H1 (cell line): ENCODE data around the gene ID2. TPM values are rescaled to one million over a fixed set of nuclear protein-coding genes. Genes with fewer than 3 reads are reported as not detected.
A peak's percentile ranks its signal among the peaks of the same experiment; 100 is the strongest.

Experiments used
- CTCF ChIA-PET: fragments of 300-600 bp; sonication (Branson Sonifier 250); formaldehyde crosslinking; loops from one replicate; lab custom pipeline; 2021; ENCODE audit not compliant: partially characterized antibody; lab: Charles Lee
- POLR2A ChIA-PET: fragments of 300-600 bp; sonication (Branson Sonifier 250); formaldehyde crosslinking; loops from one replicate; lab custom pipeline; 2021; ENCODE audit warnings: inconsistent platforms; ENCODE audit not compliant: partially characterized antibody; lab: Charles Lee
- DNase-seq, 2 experiments: peaks; one replicate each; pipeline versions ENCODE4 v3.0.0 to v3.0.0-alpha.2; 2010 to 2022; ENCODE audit warnings: low spot score in 2 of 2, low read depth in 1 of 2, mixed read lengths in 1 of 2
- FAIRE-seq: peaks from 2 replicates; lab custom pipeline; 2011; peaks lifted over from hg19 to GRCh38; lab: Jason Lieb, UNC
- H2AFZ ChIP-seq: 2 replicates; pipeline ENCODE4 v1.8.1; 2012; ENCODE audit warnings: low read length, inconsistent platforms
- H2AK5ac ChIP-seq: 2 replicates; pipeline ENCODE4 v1.6.1; 2013; ENCODE audit warnings: low read depth, low read length
- H2BK120ac ChIP-seq: replicated peaks from 2 replicates; pipeline ENCODE3; 2013; ENCODE audit warnings: low read depth, low read length, inconsistent platforms
- H2BK12ac ChIP-seq: 2 replicates; pipeline ENCODE4 v1.6.1; 2013; ENCODE audit warnings: low read depth, low read length
- H2BK15ac ChIP-seq: 2 replicates; pipeline ENCODE4 v1.6.1; 2013; ENCODE audit warnings: low read length
- H2BK20ac ChIP-seq: 2 replicates; pipeline ENCODE4 v1.6.1; 2013; ENCODE audit warnings: low read length
- H2BK5ac ChIP-seq: 2 replicates; pipeline ENCODE4 v1.6.1; 2013; ENCODE audit warnings: low read depth, low read length
- H3K14ac ChIP-seq: 2 replicates; pipeline ENCODE4 v1.6.1; 2013; ENCODE audit warnings: inconsistent platforms; ENCODE audit not compliant: insufficient read length
- H3K18ac ChIP-seq: 2 replicates; pipeline ENCODE4 v1.6.1; 2013; ENCODE audit warnings: low read length; ENCODE audit errors: extremely low read depth
- H3K23ac ChIP-seq: 2 replicates; pipeline ENCODE4 v1.6.1; 2013; ENCODE audit warnings: inconsistent platforms; ENCODE audit not compliant: insufficient read length
- H3K23me2 ChIP-seq: 2 replicates; pipeline ENCODE4 v1.6.1; 2013; ENCODE audit warnings: low read depth, low read length
- H3K27ac ChIP-seq: 2 replicates; pipeline ENCODE4 v1.6.1; 2011; ENCODE audit warnings: low read depth, low read length, inconsistent platforms
- H3K27me3 ChIP-seq, 4 experiments: replicated peaks in 1 of 4; 1 replicate in 1 of 4; 2 replicates in 3 of 4; pipeline versions ENCODE4 v1.6.1 to v1.8.1; 2011 to 2013; ENCODE audit warnings: low read length in 3 of 4, mild to moderate bottlenecking in 3 of 4, inconsistent platforms in 2 of 4, mixed read lengths in 2 of 4, moderate library complexity in 1 of 4; ENCODE audit not compliant: control insufficient read depth in 3 of 4, insufficient read depth in 3 of 4; ENCODE audit errors: extremely low read depth in 1 of 4
- H3K36me3 ChIP-seq, 4 experiments: 2 replicates each; pipeline versions ENCODE4 v1.6.1 to v1.8.1; 2011 to 2013; ENCODE audit warnings: mild to moderate bottlenecking in 4 of 4, low read length in 3 of 4, moderate library complexity in 2 of 4, control low read depth in 1 of 4, inconsistent platforms in 1 of 4; ENCODE audit not compliant: insufficient read depth in 4 of 4, control insufficient read depth in 2 of 4
- H3K4ac ChIP-seq: replicated peaks from 2 replicates; pipeline ENCODE3; 2013; ENCODE audit warnings: low read length, low read depth, mixed read lengths, inconsistent platforms; ENCODE audit not compliant: insufficient read length
- H3K4me1 ChIP-seq, 4 experiments: replicated peaks in 1 of 4; 1 replicate in 1 of 4; 2 replicates in 3 of 4; pipeline versions ENCODE4 v1.6.1 to v1.8.1; 2011 to 2013; ENCODE audit warnings: low read length in 3 of 4, inconsistent platforms in 2 of 4, mixed read lengths in 1 of 4; ENCODE audit not compliant: insufficient read depth in 4 of 4, control insufficient read depth in 3 of 4
- H3K4me2 ChIP-seq, 2 experiments: 2 replicates each; pipeline versions ENCODE4 v1.6.1 to v1.8.1; 2011 to 2013; ENCODE audit warnings: low read depth in 2 of 2, low read length in 2 of 2, control low read depth in 1 of 2, inconsistent platforms in 1 of 2, mild to moderate bottlenecking in 1 of 2; ENCODE audit not compliant: insufficient read depth in 1 of 2
- H3K4me3 ChIP-seq, 4 experiments: fragments of 200-600, 300-600 bp in 1 of 4; sonication (generic), shearing (Covaris generic), sonication (Bioruptor Twin) in 1 of 4; 2 replicates each; pipeline versions ENCODE4 v1.5.1 to v1.8.1; 2011 to 2016; ENCODE audit warnings: low read length in 4 of 4, low read depth in 3 of 4, control low read depth in 2 of 4, inconsistent platforms in 2 of 4, mild to moderate bottlenecking in 2 of 4, mixed read lengths in 1 of 4, moderate library complexity in 1 of 4; ENCODE audit not compliant: insufficient read depth in 2 of 4; ENCODE audit errors: extremely low read depth in 1 of 4
- H3K56ac ChIP-seq: replicated peaks from 2 replicates; pipeline ENCODE3; 2013; ENCODE audit warnings: low read depth, mild to moderate bottlenecking, mixed read lengths, low read length, inconsistent platforms; ENCODE audit not compliant: insufficient read length
- H3K79me1 ChIP-seq: 2 replicates; pipeline ENCODE4 v1.6.1; 2013; ENCODE audit warnings: low read depth, low read length, control low read depth
- H3K79me2 ChIP-seq, 2 experiments: 2 replicates each; pipeline versions ENCODE4 v1.6.1 to v1.8.1; 2012 to 2013; ENCODE audit warnings: low read length in 2 of 2, mild to moderate bottlenecking in 2 of 2, inconsistent platforms in 1 of 2; ENCODE audit not compliant: insufficient read depth in 2 of 2, control insufficient read depth in 1 of 2
- H3K9ac ChIP-seq, 4 experiments: replicated peaks in 1 of 4; 1 replicate in 1 of 4; 2 replicates in 3 of 4; pipeline versions ENCODE4 v1.6.1 to v1.8.1; 2011 to 2013; ENCODE audit warnings: low read depth in 3 of 4, low read length in 3 of 4, control low read depth in 2 of 4, mild to moderate bottlenecking in 2 of 4, moderate library complexity in 2 of 4, inconsistent platforms in 1 of 4; ENCODE audit errors: extremely low read depth in 1 of 4
- H3K9me3 ChIP-seq, 2 experiments: 2 replicates each; pipeline versions ENCODE4 v1.6.1 to v1.8.1; 2012 to 2013; ENCODE audit warnings: mild to moderate bottlenecking in 2 of 2, moderate library complexity in 2 of 2, control low read depth in 1 of 2, inconsistent platforms in 1 of 2, low read depth in 1 of 2, low read length in 1 of 2, mixed read lengths in 1 of 2; ENCODE audit not compliant: insufficient read depth in 2 of 2
- H4K20me1 ChIP-seq, 2 experiments: replicated peaks in 1 of 2; 2 replicates each; pipeline versions ENCODE3 to v1.8.1; 2011 to 2013; ENCODE audit warnings: inconsistent platforms in 2 of 2, low read length in 2 of 2, mild to moderate bottlenecking in 1 of 2; ENCODE audit not compliant: insufficient read depth in 2 of 2, control insufficient read depth in 1 of 2
- H4K5ac ChIP-seq: 2 replicates; pipeline ENCODE4 v1.6.1; 2013; ENCODE audit warnings: low read length, low read depth, mixed read lengths, inconsistent platforms; ENCODE audit not compliant: insufficient read length
- H4K8ac ChIP-seq: 2 replicates; pipeline ENCODE4 v1.8.0; 2013; ENCODE audit warnings: mild to moderate bottlenecking, moderate library complexity, low read length, inconsistent platforms; ENCODE audit not compliant: insufficient read depth; ENCODE audit errors: extremely low read depth
- H4K91ac ChIP-seq: replicated peaks from 2 replicates; pipeline ENCODE3; 2013; ENCODE audit warnings: low read length, mixed read lengths, inconsistent platforms; ENCODE audit not compliant: insufficient read length
- BRCA1 ChIP-seq: IDR thresholded peaks from 2 replicates; pipeline ENCODE4 v1.6.1; 2012; ENCODE audit warnings: low read depth, low read length, improper control_type of control experiment
- CBX8 ChIP-seq: fragments of 300-800, 300-1000 bp; sonication (generic); IDR thresholded peaks from 2 replicates; pipeline ENCODE4 v1.7.1; 2016; ENCODE audit warnings: low read depth, low read length, borderline replicate concordance
- CHD2 ChIP-seq: IDR thresholded peaks from 2 replicates; pipeline ENCODE4 v1.6.1; 2012; ENCODE audit warnings: low read length, improper control_type of control experiment
- CTBP2 ChIP-seq: IDR thresholded peaks from 2 replicates; pipeline ENCODE4 v1.7.0; 2011; ENCODE audit warnings: borderline replicate concordance, mild to moderate bottlenecking, moderate library complexity, mixed read lengths, low read length; ENCODE audit not compliant: insufficient read depth, insufficient read length
- JUND ChIP-seq: IDR thresholded peaks from 2 replicates; pipeline ENCODE4 v1.6.1; 2011; ENCODE audit warnings: mild to moderate bottlenecking, improper control_type of control experiment, low read length
- KDM1A ChIP-seq: fragments of 200-600, 300-600 bp; sonication (generic); IDR thresholded peaks from 2 replicates; pipeline ENCODE4 v1.7.1; 2016; ENCODE audit warnings: mild to moderate bottlenecking, low read length, borderline replicate concordance
- KDM5A ChIP-seq: fragments of 200-600 bp; IDR thresholded peaks from 2 replicates; pipeline ENCODE4 v1.7.1; 2012; ENCODE audit warnings: mild to moderate bottlenecking, low read length, inconsistent platforms, mixed read lengths
- RFX5 ChIP-seq: IDR thresholded peaks from 2 replicates; pipeline ENCODE4 v1.6.1; 2011; ENCODE audit warnings: low read depth, low read length, improper control_type of control experiment, borderline replicate concordance
- SAP30 ChIP-seq: fragments of 300-600 bp; sonication (generic); IDR thresholded peaks from 2 replicates; pipeline ENCODE4 v1.7.1; 2012; ENCODE audit warnings: low read length, moderate library complexity, mild to moderate bottlenecking, inconsistent platforms; ENCODE audit not compliant: insufficient read depth, insufficient replicate concordance
- SP2 ChIP-seq: IDR thresholded peaks from 2 replicates; pipeline ENCODE4 v1.6.1; 2012; ENCODE audit warnings: mild to moderate bottlenecking, low read length, inconsistent platforms
- SRF ChIP-seq: IDR thresholded peaks from 2 replicates; pipeline ENCODE4 v1.6.1; 2011; ENCODE audit warnings: mild to moderate bottlenecking, low read depth, low read length, moderate library complexity
- TAF7 ChIP-seq: optimal IDR thresholded peaks from 2 replicates; pipeline ENCODE3; 2011; ENCODE audit warnings: low read depth, mild to moderate bottlenecking, inconsistent platforms, low read length, moderate library complexity, borderline replicate concordance
- TCF12 ChIP-seq: IDR thresholded peaks from 2 replicates; pipeline ENCODE4 v1.6.1; 2011; ENCODE audit warnings: low read depth, mild to moderate bottlenecking, low read length
- WGBS, 2 experiments: shearing (Covaris generic) in 1 of 2; methylation state at CpG; one replicate each; pipeline versions ENCODE4 v1.1.6 to v1.1.7; 2013 to 2015; ENCODE audit warnings: low lambda C conversion rate in 2 of 2, mixed read lengths in 2 of 2, inconsistent platforms in 1 of 2, low coverage in 1 of 2, missing lambda C conversion rate in 1 of 2; ENCODE audit not compliant: insufficient replicate concordance in 2 of 2, insufficient coverage in 1 of 2, insufficient read length in 1 of 2; ENCODE audit errors: extremely low coverage in 1 of 2, missing lambda C conversion rate in 1 of 2; 5-methylcytosine and 5-hydroxymethylcytosine counted together
- polyA plus RNA-seq, 7 experiments: library from polyadenylated mRNA; depleted of rRNA in 3 of 7; stranded (reverse) in 5 of 7; unstranded in 2 of 7; fragments of >200 nt in 5 of 7; fragments of 200-250 nt in 2 of 7; gene quantifications; 1 replicate in 5 of 7; 2 replicates in 1 of 7; 4 replicates in 1 of 7; pipeline versions ENCODE4 v1.2.1 to v1.2.3, GENCODE V29; 2011 to 2013; ENCODE audit warnings: missing spikeins in 2 of 7, mixed read lengths in 2 of 7
- total RNA-seq: library from RNA; stranded (reverse); fragmentation: NEBNext Ultra II Directional; extraction: Animal tissue kit (Norgen Biotek cat#: 25700); gene quantifications from 2 replicates; pipeline ENCODE4 v1.2.1, GENCODE V29; 2021
- TF ChIP-seq, protein P1 (sequence below): IDR thresholded peaks from 2 replicates; pipeline ENCODE4 v1.6.1; 2011; ENCODE audit warnings: low read length, improper control_type of control experiment

Gene ID2
- total and polyA plus RNA-seq, 2 of the 8 experiments (the other 6 are each of a cell fraction or from before 2014, with no cell fraction given): 36.7 to 214 TPM

- POLR2A ChIA-PET: no interaction called here
- H4K20me1 ChIP-seq: no peaks in the 10 kb centered on the region
- no peak overlapping the region for H3K18ac ChIP-seq
- no peak overlapping the region for H4K91ac ChIP-seq
- H2BK5ac ChIP-seq: no peak overlapping the region
- TF ChIP-seq, protein P1, sequence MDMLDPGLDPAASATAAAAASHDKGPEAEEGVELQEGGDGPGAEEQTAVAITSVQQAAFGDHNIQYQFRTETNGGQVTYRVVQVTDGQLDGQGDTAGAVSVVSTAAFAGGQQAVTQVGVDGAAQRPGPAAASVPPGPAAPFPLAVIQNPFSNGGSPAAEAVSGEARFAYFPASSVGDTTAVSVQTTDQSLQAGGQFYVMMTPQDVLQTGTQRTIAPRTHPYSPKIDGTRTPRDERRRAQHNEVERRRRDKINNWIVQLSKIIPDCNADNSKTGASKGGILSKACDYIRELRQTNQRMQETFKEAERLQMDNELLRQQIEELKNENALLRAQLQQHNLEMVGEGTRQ: no peak
- no peak for TF ChIP-seq TAF7
- no peak for TF ChIP-seq SAP30
- TF ChIP-seq SRF: no peak
- TF ChIP-seq KDM5A: no peak
- no peak for TF ChIP-seq BRCA1
- no peak for TF ChIP-seq KDM1A
- TF ChIP-seq JUND: no peak
- TF ChIP-seq SP2: no peak
- no peak for TF ChIP-seq CBX8
- TF ChIP-seq CHD2: no peak
- TF ChIP-seq TCF12: no peak
- TF ChIP-seq RFX5: no peak
- no peak for TF ChIP-seq CTBP2
- H3K27ac ChIP-seq: no peak overlapping the region
- no peak overlapping the region for H3K56ac ChIP-seq
- no peak overlapping the region for H2BK15ac ChIP-seq
- H3K36me3 ChIP-seq: no peaks in the 10 kb centered on the region
- H3K23me2 ChIP-seq: no peaks in the 10 kb centered on the region
- no peaks in the 10 kb centered on the region for H3K9me3 ChIP-seq
- no peak overlapping the region for H3K4me3 ChIP-seq
- peaks cover 0 to 2% (median 0%) of the 10 kb centered on the region in 4 experiments; a peak in 1 of 7 replicates for H3K27me3 ChIP-seq
- H4K8ac ChIP-seq: no peak overlapping the region
- 0 out of 2 replicates have a peak overlapping the region, but pooled peaks have one; percentile 9 for H2AFZ ChIP-seq
- CTCF ChIA-PET: interaction anchor here (0.5 to 1.3 kb wide), 4 partner anchors 11 to 467 kb away, joined by 3 to 4 read pairs (median 4); no protein-coding TSS in a partner anchor
- no peak overlapping the region for H2BK12ac ChIP-seq
- no peak overlapping the region for H3K4me2 ChIP-seq
- H3K9ac ChIP-seq: no peak overlapping the region
- H4K5ac ChIP-seq: no peak overlapping the region
- H3K4ac ChIP-seq: no peak overlapping the region
- no peak overlapping the region for H3K23ac ChIP-seq
- no peaks in the 10 kb centered on the region for H3K79me2 ChIP-seq
- H2BK20ac ChIP-seq: no peak overlapping the region
- no peak overlapping the region for H2AK5ac ChIP-seq
- H3K79me1 ChIP-seq: no peaks in the 10 kb centered on the region
- no peaks in the 10 kb centered on the region; a peak in 2 of 7 replicates for H3K4me1 ChIP-seq
- no peak overlapping the region for H3K14ac ChIP-seq
- no peak for DNase-seq
- H2BK120ac ChIP-seq: no peak overlapping the region
- FAIRE-seq: no peak
- 90% methylated on average over 7 of the region's 7 CpGs; no CpG with 5 or more reads in 1 of the 2 experiments for WGBS, 2 experiments
These were observed 28.4 kb upstream of the ID2 start for GRCh38 chr2:8653485-8653884.
